Activated CD4-positive, alpha-beta T cell treated with anti-CD3 and anti-CD28 coated beads, Interleukin-10, Interleukin-2, amounts not matched to agents 100 ng/mL and 50 ng/mL, durations not matched to agents 16 hours and 8 hours (primary cell): ENCODE measurements around the gene SFXN3.

ENCODE experiments used
- DNase-seq: peaks from one replicate; pipeline ENCODE4 v3.0.0-alpha.2; 2020

SFXN3 gene

GRCh38 chr10:101080933-101081931 is 50.2 kb downstream of the SFXN3 start:
- no peak for DNase-seq

DNA sequence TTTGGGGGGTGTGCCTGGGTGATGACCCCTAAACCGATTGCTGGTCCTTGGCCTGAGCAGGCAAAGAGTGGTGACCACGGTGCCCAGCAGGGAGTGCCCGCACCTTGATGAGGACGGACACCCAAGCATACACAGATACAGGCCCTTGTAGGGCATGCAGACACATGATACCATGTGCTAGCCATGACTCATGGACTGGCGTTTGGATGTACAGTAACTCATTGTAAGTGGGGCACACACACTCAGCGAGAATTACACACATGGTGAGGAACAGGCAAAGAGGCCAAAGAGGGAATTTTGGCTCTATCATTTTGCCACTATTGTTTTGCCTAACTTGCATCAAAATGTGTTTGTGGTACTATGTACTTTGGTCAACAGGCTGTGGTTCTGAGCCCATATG is 54.8 kb downstream of the SFXN3 start:
- no peak for DNase-seq

DNA sequence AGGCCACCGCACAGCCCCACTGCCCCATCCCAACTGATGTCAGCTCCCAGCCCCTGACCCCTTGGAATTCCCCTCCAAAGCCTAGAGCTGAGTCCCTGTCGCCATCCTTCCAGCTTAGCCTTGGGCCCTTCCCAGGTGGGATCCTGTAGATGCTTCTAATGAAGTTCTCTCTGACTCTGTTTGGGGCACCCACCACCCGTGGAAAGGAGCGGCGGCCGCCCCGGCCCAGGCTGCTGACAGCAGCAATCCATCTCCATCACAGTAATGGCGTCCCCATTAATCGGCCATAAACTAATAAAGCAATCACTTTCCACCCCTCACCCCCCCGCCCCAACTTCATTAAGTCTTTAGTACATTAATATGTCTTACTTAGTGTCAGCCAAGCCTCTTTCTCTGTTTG is 56.3 kb downstream of the SFXN3 start:
- DNase-seq: no peak

DNA sequence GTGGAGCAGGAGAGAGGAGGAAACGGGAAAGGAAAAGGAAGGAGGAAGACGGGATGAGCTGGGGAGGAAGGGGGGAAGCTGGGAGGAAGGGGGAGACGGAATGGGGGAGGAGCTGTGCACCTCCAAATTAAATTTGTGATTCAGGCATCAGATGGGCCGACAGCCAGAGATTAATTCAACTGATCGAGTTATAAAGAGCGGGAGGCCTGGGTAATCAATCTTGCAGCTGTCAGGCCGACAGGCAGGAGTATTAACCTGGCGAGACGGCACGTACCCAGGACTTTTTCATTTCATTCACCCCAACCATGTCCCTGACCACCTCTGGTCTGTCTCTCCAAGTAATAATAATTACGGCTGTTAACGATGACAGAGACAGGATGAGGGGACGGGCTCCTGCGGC is 56.9 kb downstream of the SFXN3 start:
- no peak for DNase-seq

DNA sequence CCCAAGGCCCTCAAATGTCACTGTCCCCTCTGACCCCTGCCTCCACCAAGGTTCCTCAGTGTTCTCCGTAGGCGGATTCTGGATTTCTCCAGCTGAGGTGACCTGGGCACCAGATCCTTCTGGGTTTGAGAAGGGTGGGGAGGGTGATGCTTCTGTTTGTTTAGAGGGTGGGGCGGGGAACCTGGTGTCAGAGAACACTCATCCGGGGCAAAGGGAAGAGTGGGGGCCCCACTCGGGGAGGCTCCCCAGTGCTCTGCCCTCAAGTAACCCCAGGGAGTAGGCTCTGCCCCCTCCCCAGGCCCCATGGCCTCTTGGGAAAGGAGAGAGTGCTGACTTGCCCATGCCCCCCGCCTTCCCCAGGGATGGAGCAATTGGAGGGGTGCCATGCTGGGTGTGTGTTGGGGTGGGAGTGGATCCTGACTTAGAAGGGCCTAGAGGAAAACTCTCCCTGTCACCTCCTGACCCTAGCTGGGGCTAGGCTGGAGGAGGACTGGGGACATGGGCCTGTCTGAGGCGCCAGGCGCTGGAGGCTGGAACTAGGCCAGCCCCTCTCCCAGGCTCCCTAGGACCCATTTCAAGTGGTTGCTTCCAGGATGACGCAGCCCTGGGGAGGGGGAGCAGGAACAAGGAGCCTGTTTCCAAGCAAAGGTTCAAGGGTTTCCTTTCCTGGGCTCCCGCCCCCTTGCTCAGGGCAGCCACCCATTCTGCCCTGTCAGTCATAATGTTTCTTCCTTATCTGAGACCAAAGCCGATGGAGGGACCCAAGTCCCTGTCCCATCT is 58.7 kb downstream of the SFXN3 start:
- no peak for DNase-seq

DNA sequence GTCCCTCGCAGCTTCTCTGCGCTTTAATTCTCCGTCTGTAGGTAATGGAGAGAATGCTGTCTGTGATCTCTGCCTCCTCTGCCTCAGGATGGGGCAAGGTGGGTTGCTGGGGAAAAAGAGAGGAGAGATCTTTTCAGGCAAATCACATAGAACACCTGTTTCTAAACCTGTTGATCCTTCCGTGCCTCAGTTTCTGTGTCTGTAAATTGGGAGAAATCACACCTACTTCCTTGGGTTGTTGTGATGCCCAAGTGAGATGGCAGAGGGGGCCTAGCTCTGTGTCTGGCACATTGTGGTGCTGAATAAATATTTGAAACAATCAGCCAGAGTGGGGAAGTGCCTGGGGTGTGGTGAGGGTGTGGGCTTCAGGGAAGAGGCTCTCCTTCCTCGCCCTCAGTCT is 59.6 kb downstream of the SFXN3 start:
- no peak for DNase-seq
